ENCODE results near the gene PSTPIP1. TPM values are rescaled to one million over a fixed set of nuclear protein-coding genes. Genes with fewer than 3 reads are reported as not detected.

PSTPIP1 gene
- total and polyA plus RNA-seq, 2 donors from 2014 or later: 2.2 to 22.1 TPM

GRCh38 chr15:77009646-77010311 lies 14.9 kb downstream of the PSTPIP1 start:
- FAIRE-seq (no peak), DNase-seq (peak in 1 of 5 donors; percentile 61)
- no peaks in the 10 kb centered on the region for H3K27me3 ChIP-seq (ENCODE audit: control insufficient read depth, insufficient read depth, low read length)
- intact Hi-C loops (cut with DNase I): no loop called here
- no peak overlapping the region for H3K4me3 ChIP-seq (ENCODE audit: low read length in 3 of 3)
- H3K4me1 ChIP-seq (ENCODE audit: control insufficient read depth in 2 of 3, insufficient read depth in 2 of 3, low read depth in 1 of 3, low read length in 3 of 3): no peaks in the 10 kb centered on the region
- H3K9me3 ChIP-seq (ENCODE audit: control insufficient read depth in 2 of 3, insufficient read depth in 1 of 3, low read length in 3 of 3): no peaks in the 10 kb centered on the region
- TF ChIP-seq CTCF (IDR thresholded peaks at IDR 0.05; ENCODE audit: borderline replicate concordance, extremely low read depth, insufficient read depth): no peak
- no peak overlapping the region for H3K9ac ChIP-seq (ENCODE audit: low read length in 3 of 3)
- no peaks in the 10 kb centered on the region for H3K36me3 ChIP-seq (ENCODE audit: control insufficient read depth in 2 of 3, insufficient read depth in 3 of 3, low read length in 3 of 3)
- H3K27ac ChIP-seq (ENCODE audit: low read depth in 2 of 2, low read length in 2 of 2): no peak overlapping the region

- Histone ChIP-seq H3K36me3 (ENCODE audit: control insufficient read depth in 2 of 3, insufficient read depth in 3 of 3, low read length in 3 of 3) (no peaks in the 10 kb centered on the region), H3K4me3 (ENCODE audit: low read length in 3 of 3) (no peak overlapping the region), H3K27ac (ENCODE audit: low read depth in 2 of 2, low read length in 2 of 2) (no peak overlapping the region), H3K9me3 (ENCODE audit: control insufficient read depth in 2 of 3, insufficient read depth in 1 of 3, low read length in 3 of 3) (no peaks in the 10 kb centered on the region), H3K27me3 (ENCODE audit: control insufficient read depth, insufficient read depth, low read length) (no peaks in the 10 kb centered on the region), H3K4me1 (ENCODE audit: control insufficient read depth in 2 of 3, insufficient read depth in 2 of 3, low read depth in 1 of 3, low read length in 3 of 3) (no peaks in the 10 kb centered on the region), H3K9ac (ENCODE audit: low read length in 3 of 3) (no peak overlapping the region)
- intact Hi-C loops (cut with DNase I): no loop called here
- TF ChIP-seq CTCF (IDR thresholded peaks at IDR 0.05; ENCODE audit: borderline replicate concordance, extremely low read depth, insufficient read depth): no peak
- DNase-seq: peak in 1 of 5 donors; percentile 37
- no peak for FAIRE-seq
These were observed 15.4 kb downstream of the PSTPIP1 start for GRCh38 chr15:77010312-77010686.

- no peaks in the 10 kb centered on the region for H3K27me3 ChIP-seq (ENCODE audit: control insufficient read depth, insufficient read depth, low read length)
- intact Hi-C loops (cut with DNase I): no loop called here
- TF ChIP-seq CTCF (IDR thresholded peaks at IDR 0.05; ENCODE audit: borderline replicate concordance, extremely low read depth, insufficient read depth): no peak
- no peaks in the 10 kb centered on the region for H3K36me3 ChIP-seq (ENCODE audit: control insufficient read depth in 2 of 3, insufficient read depth in 3 of 3, low read length in 3 of 3)
- no peaks in the 10 kb centered on the region for H3K9me3 ChIP-seq (ENCODE audit: control insufficient read depth in 2 of 3, insufficient read depth in 1 of 3, low read length in 3 of 3)
- no peak overlapping the region for H3K27ac ChIP-seq (ENCODE audit: low read depth in 2 of 2, low read length in 2 of 2)
- peak in 1 of 5 donors; percentile 36 for DNase-seq
- no peak overlapping the region for H3K4me3 ChIP-seq (ENCODE audit: low read length in 3 of 3)
- FAIRE-seq: no peak
- no peaks in the 10 kb centered on the region for H3K4me1 ChIP-seq (ENCODE audit: control insufficient read depth in 2 of 3, insufficient read depth in 2 of 3, low read depth in 1 of 3, low read length in 3 of 3)
- no peak overlapping the region for H3K9ac ChIP-seq (ENCODE audit: low read length in 3 of 3)
These were observed 15.9 kb downstream of the PSTPIP1 start for GRCh38 chr15:77010857-77011256.
